HUES64 (cell line): ENCODE data around the gene RPS29.

Source experiments
- H3K27ac ChIP-seq: 2 replicates; pipeline ENCODE4 v1.7.0; 2013; ENCODE audit warnings: low read depth, low read length, inconsistent platforms
- H3K27me3 ChIP-seq: 2 replicates; pipeline ENCODE4 v1.6.1; 2013; ENCODE audit warnings: mild to moderate bottlenecking, low read length; ENCODE audit not compliant: insufficient read depth
- H3K36me3 ChIP-seq: 2 replicates; pipeline ENCODE4 v1.6.1; 2013; ENCODE audit warnings: mild to moderate bottlenecking, low read length; ENCODE audit not compliant: insufficient read depth
- H3K4me1 ChIP-seq: 2 replicates; pipeline ENCODE4 v1.6.1; 2013; ENCODE audit warnings: mild to moderate bottlenecking, low read length, moderate library complexity; ENCODE audit not compliant: insufficient read depth
- H3K4me3 ChIP-seq: 2 replicates; pipeline ENCODE4 v1.5.1; 2013; ENCODE audit warnings: mild to moderate bottlenecking, low read length, moderate library complexity
- H3K9ac ChIP-seq: 2 replicates; pipeline ENCODE4 v1.6.1; 2013; ENCODE audit warnings: mild to moderate bottlenecking, low read depth, low read length
- H3K9me3 ChIP-seq: 2 replicates; pipeline ENCODE4 v1.6.1; 2013; ENCODE audit warnings: low read depth, low read length; ENCODE audit not compliant: insufficient read depth
- WGBS: fragments of 150-250, 120-280 bp; methylation state at CpG from one replicate; pipeline ENCODE4 v1.1.7; 2013; ENCODE audit warnings: missing lambda C conversion rate; 5-methylcytosine and 5-hydroxymethylcytosine counted together

RPS29 gene

GRCh38 chr14:49574038-49574437, 12.1 kb downstream of the RPS29 start:
- H3K27me3 ChIP-seq: no peaks in the 10 kb centered on the region
- no peak overlapping the region for H3K4me3 ChIP-seq
- H3K36me3 ChIP-seq: peaks cover 55% of the 10 kb centered on the region
- no peak overlapping the region for H3K27ac ChIP-seq
- no peaks in the 10 kb centered on the region for H3K9me3 ChIP-seq
- H3K9ac ChIP-seq: no peak overlapping the region
- H3K4me1 ChIP-seq: no peaks in the 10 kb centered on the region
- WGBS: 90% methylated on average over 3 of the region's 5 CpGs

DNA sequence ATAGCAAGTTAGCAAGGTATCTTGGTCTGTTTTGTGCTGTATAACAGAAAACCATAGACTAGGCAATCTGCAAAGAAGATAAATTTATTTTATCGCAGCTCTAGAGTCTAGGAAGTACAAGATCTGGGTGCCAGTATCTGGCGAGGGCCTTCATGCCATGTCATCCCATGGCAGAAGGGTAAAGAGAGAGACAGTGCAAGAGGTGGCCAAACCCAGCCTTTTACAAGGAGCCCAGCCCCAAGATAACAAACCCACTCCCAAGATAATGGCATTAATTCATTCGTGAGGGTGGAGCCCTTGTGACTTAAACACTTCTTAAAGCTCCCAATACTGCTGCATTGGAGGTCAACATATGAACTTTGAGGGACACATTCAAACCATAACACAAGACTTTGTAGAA, 16.9 kb downstream of the RPS29 start:
- Histone ChIP-seq H3K27ac (no peak overlapping the region), H3K36me3 (peaks cover 19% of the 10 kb centered on the region)

DNA sequence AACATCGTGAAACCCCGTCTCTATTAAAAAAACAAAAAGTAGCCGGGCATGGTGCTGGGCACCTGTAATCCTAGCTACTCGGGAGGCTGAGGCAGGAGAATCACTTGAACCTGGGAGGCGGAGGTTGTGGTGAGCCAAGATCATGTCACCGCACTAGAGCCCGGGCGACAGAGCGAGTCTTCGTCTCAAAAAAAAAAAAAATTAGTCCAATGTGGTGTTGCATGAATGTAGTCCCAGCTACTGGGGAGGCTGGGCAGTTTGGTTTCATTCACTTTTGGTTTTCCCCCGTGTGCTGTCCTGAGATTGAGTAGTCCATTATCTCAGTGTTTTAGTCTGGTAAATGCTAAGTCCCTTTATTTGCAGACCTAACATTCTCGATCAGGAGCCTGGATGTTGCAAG, 19.5 kb downstream of the RPS29 start:
- 96% methylated on average over 12 of the region's 12 CpGs for WGBS
- no peaks in the 10 kb centered on the region for H3K27me3 ChIP-seq
- no peak overlapping the region for H3K9ac ChIP-seq
- no peak overlapping the region for H3K27ac ChIP-seq
- no peaks in the 10 kb centered on the region for H3K9me3 ChIP-seq
- no peak overlapping the region for H3K4me3 ChIP-seq
- H3K4me1 ChIP-seq: no peaks in the 10 kb centered on the region
- peaks cover 4% of the 10 kb centered on the region; the same call in 1 of the 2 replicates for H3K36me3 ChIP-seq

More for the DNA sequence above, 16.9 kb downstream of the RPS29 start:
- Histone ChIP-seq H3K4me3 (no peak overlapping the region), H3K9me3 (no peaks in the 10 kb centered on the region), H3K4me1 (no peaks in the 10 kb centered on the region), H3K9ac (no peak overlapping the region), H3K27me3 (no peaks in the 10 kb centered on the region)
- 92% methylated on average over 3 of the region's 3 CpGs for WGBS

- Histone ChIP-seq H3K4me1 (no peaks in the 10 kb centered on the region), H3K36me3 (no peaks in the 10 kb centered on the region), H3K27ac (no peak overlapping the region), H3K4me3 (no peak overlapping the region), H3K9me3 (no peaks in the 10 kb centered on the region), H3K9ac (no peak overlapping the region), H3K27me3 (no peaks in the 10 kb centered on the region)
- WGBS: 94% methylated on average over 6 of the region's 6 CpGs
Measured at GRCh38 chr14:49559979-49560768, 26.0 kb downstream of the RPS29 start.

DNA sequence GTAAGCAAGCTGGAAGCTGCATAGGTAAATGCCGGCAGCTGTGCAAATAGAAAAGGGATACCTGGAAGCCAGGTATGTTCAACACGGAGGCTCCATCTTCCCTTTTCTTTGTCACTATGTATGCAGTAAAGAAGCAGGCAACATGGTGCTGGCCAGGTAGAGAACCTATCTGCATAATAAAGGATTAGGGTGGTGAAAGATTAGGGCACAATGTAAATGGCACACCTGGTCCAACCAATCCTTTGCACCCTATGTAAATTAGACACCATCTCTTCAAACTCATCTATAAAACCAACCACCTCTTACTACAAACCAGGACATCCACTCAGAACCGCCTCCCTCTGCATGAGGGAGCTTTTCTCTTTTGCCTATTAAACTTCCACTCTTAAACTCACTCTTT, 32.3 kb downstream of the RPS29 start:
- H3K4me1 ChIP-seq: peaks cover 21% of the 10 kb centered on the region
- WGBS: 64% methylated on average over 3 of the region's 3 CpGs

GRCh38 chr14:49553106-49553505, 33.1 kb downstream of the RPS29 start:
- no peak overlapping the region for H3K4me3 ChIP-seq
- H3K27ac ChIP-seq: no peak overlapping the region; the same call in 1 of the 2 replicates
- H3K27me3 ChIP-seq: no peaks in the 10 kb centered on the region
- no peak overlapping the region for H3K9ac ChIP-seq
- no peaks in the 10 kb centered on the region for H3K36me3 ChIP-seq
- H3K9me3 ChIP-seq: no peaks in the 10 kb centered on the region
- H3K4me1 ChIP-seq: peaks cover 21% of the 10 kb centered on the region

More for the DNA sequence above, 32.3 kb downstream of the RPS29 start:
- no peaks in the 10 kb centered on the region for H3K36me3 ChIP-seq
- no peak overlapping the region for H3K9ac ChIP-seq
- no peak overlapping the region for H3K4me3 ChIP-seq
- no peak overlapping the region; the same call in 1 of the 2 replicates for H3K27ac ChIP-seq
- H3K9me3 ChIP-seq: no peaks in the 10 kb centered on the region
- no peaks in the 10 kb centered on the region for H3K27me3 ChIP-seq

GRCh38 chr14:49551569-49551968, 34.6 kb downstream of the RPS29 start:
- H3K9me3 ChIP-seq: no peaks in the 10 kb centered on the region
- H3K36me3 ChIP-seq: no peaks in the 10 kb centered on the region
- no peak overlapping the region for H3K27ac ChIP-seq
- no peak overlapping the region for H3K9ac ChIP-seq
- no peaks in the 10 kb centered on the region for H3K27me3 ChIP-seq
- peaks cover 27% of the 10 kb centered on the region for H3K4me1 ChIP-seq
- no peak overlapping the region for H3K4me3 ChIP-seq
- WGBS: 88% methylated on average over 2 of the region's 2 CpGs

DNA sequence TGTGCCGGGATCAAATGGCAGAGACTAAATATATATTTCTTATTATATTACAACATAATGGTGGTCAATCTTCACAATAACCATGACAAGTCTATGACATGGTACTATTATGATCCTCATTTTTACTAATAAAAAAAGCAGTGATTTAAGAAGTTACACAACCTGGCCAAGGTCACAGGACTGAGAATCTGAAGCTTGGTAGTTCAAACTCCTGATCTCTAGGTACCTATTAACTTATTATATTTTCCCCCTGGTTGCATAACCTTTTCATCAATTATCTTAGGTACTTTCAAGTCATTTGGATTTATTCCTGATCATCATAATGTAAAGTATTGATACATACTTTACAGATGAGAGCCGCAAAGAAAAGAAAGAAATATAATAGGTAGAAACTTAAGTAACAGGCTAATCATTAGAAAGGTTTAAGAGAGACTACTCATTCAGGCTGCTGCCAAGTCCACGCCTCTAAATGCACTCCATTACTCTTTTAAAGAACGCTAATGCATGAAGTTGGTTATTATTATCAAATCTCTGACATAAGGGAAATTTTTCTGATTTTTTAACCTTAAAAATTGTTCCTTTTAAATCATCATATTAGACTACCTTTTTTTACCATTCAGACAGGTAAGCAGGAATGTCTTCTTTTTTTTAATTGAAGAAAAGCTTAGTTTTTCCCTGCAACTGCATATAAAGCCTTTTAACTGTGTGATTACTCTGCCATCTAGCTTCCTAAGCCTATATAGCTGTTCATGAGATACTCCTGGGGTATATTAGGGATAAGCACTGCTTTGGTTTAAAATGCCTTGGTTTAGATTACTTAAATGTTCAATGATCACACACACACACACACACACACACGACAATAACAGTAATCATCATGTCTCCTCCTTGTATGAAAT, 35.6 kb downstream of the RPS29 start:
- H3K4me1 ChIP-seq: peaks cover 27% of the 10 kb centered on the region
- no peak overlapping the region; the same call in 1 of the 2 replicates for H3K9ac ChIP-seq
- H3K27ac ChIP-seq: peak overlapping the region; percentile 46; the same call in 1 of the 2 replicates
- H3K36me3 ChIP-seq: no peaks in the 10 kb centered on the region
- WGBS: 8% methylated on average over 1 of the region's 5 CpGs
- H3K27me3 ChIP-seq: no peaks in the 10 kb centered on the region
- H3K9me3 ChIP-seq: no peaks in the 10 kb centered on the region
- H3K4me3 ChIP-seq: no peak overlapping the region

DNA sequence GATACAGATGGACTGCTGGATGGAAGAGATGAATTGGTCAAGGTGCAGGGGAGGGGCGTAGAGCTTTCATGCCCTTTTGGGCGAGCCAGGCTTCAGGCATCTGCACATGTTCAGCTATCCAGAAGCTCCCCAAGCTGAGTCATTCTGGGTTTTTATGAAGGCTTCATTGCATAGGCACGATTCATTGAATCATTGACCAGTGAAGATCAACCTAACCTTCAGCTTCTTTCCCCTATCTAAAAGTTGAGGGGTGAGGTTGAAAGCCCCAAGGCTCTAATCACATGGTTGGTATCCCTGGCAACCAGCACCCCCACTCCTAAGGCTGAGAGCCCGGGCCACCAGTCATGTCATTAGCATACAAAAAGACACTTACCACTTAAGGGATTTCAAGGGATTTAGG, 36.3 kb downstream of the RPS29 start:
- WGBS: 51% methylated on average over 3 of the region's 4 CpGs
- Histone ChIP-seq H3K9me3 (no peaks in the 10 kb centered on the region), H3K27ac (peak overlapping the region; percentile 29), H3K36me3 (no peaks in the 10 kb centered on the region), H3K4me3 (no peak overlapping the region), H3K9ac (no peak overlapping the region), H3K4me1 (peaks cover 27% of the 10 kb centered on the region), H3K27me3 (no peaks in the 10 kb centered on the region)

- Histone ChIP-seq H3K9ac (no peak overlapping the region), H3K9me3 (no peaks in the 10 kb centered on the region), H3K27ac (peak overlapping the region; percentile 29), H3K27me3 (no peaks in the 10 kb centered on the region), H3K36me3 (no peaks in the 10 kb centered on the region), H3K4me3 (no peak overlapping the region), H3K4me1 (peaks cover 27% of the 10 kb centered on the region)
- WGBS: 92% methylated on average over 1 of the region's 1 CpG
Measured at GRCh38 chr14:49549446-49549845, 36.7 kb downstream of the RPS29 start.

DNA sequence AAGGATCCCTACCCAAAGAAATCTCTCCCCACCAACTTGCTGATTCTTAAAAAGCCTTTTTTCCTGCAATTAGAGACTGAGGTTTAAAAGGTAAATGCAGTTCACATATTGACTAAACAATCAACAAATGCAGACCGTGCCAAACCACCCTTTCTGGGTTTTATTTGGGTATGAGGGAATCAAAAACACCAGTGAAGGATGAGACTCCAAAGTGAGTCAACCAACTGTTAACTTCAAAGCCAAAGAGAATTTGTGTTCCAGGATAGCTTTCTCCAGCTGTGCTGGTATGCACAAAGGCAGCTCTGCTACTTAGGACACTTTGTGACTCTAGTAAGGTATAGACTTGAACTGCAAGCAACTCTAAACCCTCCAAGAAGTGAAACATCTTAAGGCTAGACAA, 39.4 kb downstream of the RPS29 start:
- H3K4me3 ChIP-seq: no peak overlapping the region
- WGBS: 100% methylated on average over 1 of the region's 1 CpG
- H3K9me3 ChIP-seq: 0 out of 2 replicates have a peak, but pooled peaks cover 3% of the 10 kb centered on the region

More for the DNA sequence above, 39.4 kb downstream of the RPS29 start:
- no peak overlapping the region for H3K9ac ChIP-seq
- peaks cover 21% of the 10 kb centered on the region for H3K4me1 ChIP-seq
- no peak overlapping the region for H3K27ac ChIP-seq
- H3K36me3 ChIP-seq: no peaks in the 10 kb centered on the region
- H3K27me3 ChIP-seq: no peaks in the 10 kb centered on the region
